HL-60 (cell line): ENCODE data around the gene KRR1.

Source experiments
- CTCF ChIP-seq: IDR thresholded peaks from one replicate; pipeline ENCODE4 v1.5.1; 2011; ENCODE audit warnings: low read length, control low read depth, inconsistent platforms; ENCODE audit not compliant: insufficient read depth
- GABPA ChIP-seq: IDR thresholded peaks from 2 replicates; pipeline ENCODE4 v1.6.1; 2012; ENCODE audit warnings: low read depth
- POLR2AphosphoS5 ChIP-seq: IDR thresholded peaks from 2 replicates; pipeline ENCODE4 v1.6.1; 2012; ENCODE audit warnings: low read depth
- REST ChIP-seq: IDR thresholded peaks from 2 replicates; pipeline ENCODE4 v1.6.1; 2012; ENCODE audit warnings: low read depth; ENCODE audit not compliant: insufficient replicate concordance
- SPI1 ChIP-seq: IDR thresholded peaks from 2 replicates; pipeline ENCODE4 v1.6.1; 2012; ENCODE audit warnings: low read depth, mild to moderate bottlenecking, borderline replicate concordance

GRCh38 chr12:75526655-75527511 is 15.5 kb upstream of the KRR1 start:
- TF ChIP-seq REST: no peak
- peak; percentile 23 for TF ChIP-seq CTCF
- no peak for TF ChIP-seq SPI1
- no peak for TF ChIP-seq POLR2AphosphoS5
- TF ChIP-seq GABPA: no peak
